Measurements from ENCODE around the gene LRMDA.

The LRMDA gene

GRCh38 chr10:75773231-75773780 is 341.9 kb downstream of the LRMDA start:
- DNase-seq (ENCODE audit: low read depth, low spot score), result no peak

- no peak for DNase-seq (ENCODE audit: low read depth, low spot score)
Observed at GRCh38 chr10:75773813-75774782, 342.7 kb downstream of the LRMDA start.

GRCh38 chr10:75774783-75775490 is 343.5 kb downstream of the LRMDA start:
- DNase-seq (ENCODE audit: low read depth, low spot score), result no peak

- no peak for DNase-seq (ENCODE audit: low read depth, low spot score)
Observed at GRCh38 chr10:75776738-75777504, 345.5 kb downstream of the LRMDA start.

GRCh38 chr10:75778665-75779064 is 347.2 kb downstream of the LRMDA start:
- no peak for DNase-seq (ENCODE audit: low read depth, low spot score)

GRCh38 chr10:75779276-75779675 is 347.9 kb downstream of the LRMDA start:
- no peak for DNase-seq (ENCODE audit: low read depth, low spot score)

GRCh38 chr10:75782463-75783248 is 351.2 kb downstream of the LRMDA start:
- DNase-seq (ENCODE audit: low read depth, low spot score), result no peak

- DNase-seq (ENCODE audit: low read depth, low spot score), result no peak
Observed at GRCh38 chr10:75788394-75789205, 357.2 kb downstream of the LRMDA start.

- no peak for DNase-seq (ENCODE audit: low read depth, low spot score)
Observed at GRCh38 chr10:75793848-75794247, 362.4 kb downstream of the LRMDA start.

- DNase-seq (ENCODE audit: low read depth, low spot score), result no peak
Observed at GRCh38 chr10:75801121-75801520, 369.7 kb downstream of the LRMDA start.

GRCh38 chr10:75801661-75802060 is 370.2 kb downstream of the LRMDA start:
- DNase-seq (ENCODE audit: low read depth, low spot score), result no peak

GRCh38 chr10:75803121-75803520 is 371.7 kb downstream of the LRMDA start:
- DNase-seq (ENCODE audit: low read depth, low spot score), result no peak

- DNase-seq (ENCODE audit: low read depth, low spot score), result no peak
Observed at GRCh38 chr10:75803816-75804552, 372.6 kb downstream of the LRMDA start.

- DNase-seq (ENCODE audit: low read depth, low spot score), result no peak
Observed at GRCh38 chr10:75806186-75806585, 374.8 kb downstream of the LRMDA start.

- DNase-seq (ENCODE audit: low read depth, low spot score), result no peak
Observed at GRCh38 chr10:75807456-75807855, 376.0 kb downstream of the LRMDA start.

- no peak for DNase-seq (ENCODE audit: low read depth, low spot score)
Observed at GRCh38 chr10:75809003-75809402, 377.6 kb downstream of the LRMDA start.

GRCh38 chr10:75814014-75814413 is 382.6 kb downstream of the LRMDA start:
- no peak for DNase-seq (ENCODE audit: low read depth, low spot score)

GRCh38 chr10:75815066-75815465 is 383.6 kb downstream of the LRMDA start:
- no peak for DNase-seq (ENCODE audit: low read depth, low spot score)

GRCh38 chr10:75817198-75817597 is 385.8 kb downstream of the LRMDA start:
- DNase-seq (ENCODE audit: low read depth, low spot score), result no peak
